Right cardiac atrium (tissue), 5 donors: ENCODE data around the gene CHAF1B. TPM values are rescaled to one million over a fixed set of nuclear protein-coding genes. Genes with fewer than 3 reads are reported as not detected.
A peak's percentile ranks its signal among the peaks of the same experiment; 100 is the strongest.
"Not testable (repeated sequence)": the region's sequence is repeated elsewhere in the genome, so short reads cannot be mapped to it uniquely, and the experiment has no call there.

ENCODE experiments used
- ATAC-seq, 2 donors: fragments of 200-7000 bp; cut with Tn5 transposase; one replicate each; pipeline versions ENCODE4 v1.8.0 to v1.9.1; 2020; ENCODE audit warnings: moderate library complexity in 2 of 2, mild to moderate bottlenecking in 1 of 2
- DNase-seq, 3 donors: peaks; one replicate each; pipeline ENCODE4 v3.0.0-alpha.2; 2020
- H3K27ac ChIP-seq: one replicate; pipeline ENCODE4 v1.5.1; 2013; ENCODE audit warnings: mild to moderate bottlenecking, low read length, control low read depth, moderate library complexity
- H3K27me3 ChIP-seq: one replicate; pipeline ENCODE4 v1.6.1; 2013; ENCODE audit not compliant: control insufficient read depth, insufficient read depth
- H3K4me1 ChIP-seq: one replicate; pipeline ENCODE4 v1.6.1; 2013; ENCODE audit warnings: low read length; ENCODE audit not compliant: control insufficient read depth, insufficient read depth
- H3K4me3 ChIP-seq: one replicate; pipeline ENCODE4 v1.5.1; 2013; ENCODE audit warnings: low read length, control low read depth
- H3K9me3 ChIP-seq: one replicate; pipeline ENCODE4 v1.6.1; 2013; ENCODE audit warnings: low read length; ENCODE audit not compliant: control insufficient read depth
- WGBS: extraction: QIAGEN DNeasy Blood & Tissue Kit; methylation state at CpG from one replicate; pipeline ENCODE4 v1.1.7; 2013; 5-methylcytosine and 5-hydroxymethylcytosine counted together
- intact Hi-C, 4 donors: fragments of 100-400 bp; cut with DNase I; formaldehyde crosslinking; loops; one replicate each; pipeline versions ENCODE4 v1.11.0 to v1.14.0; 2022 to 2023
- polyA plus RNA-seq: library from polyadenylated mRNA; stranded (reverse); fragments of 200-250 nt; gene quantifications from one replicate; pipeline ENCODE4 v1.2.3, GENCODE V29; 2013
- total RNA-seq, 4 donors: library from RNA; stranded (reverse); fragmentation: NEBNext Ultra II Directional; extraction: Animal tissue kit (Norgen Biotek cat#: 25700); gene quantifications; one replicate each; pipeline ENCODE4 v1.2.1, GENCODE V29; 2021
- donor health status: healthy with polysubstance abuse.
- donor health status: DM: no; HTN: yes; CAD: no.
- donor health status: DM: no; HTN: no; CAD: no.
- donor health status: DM: no; HTN: yes; CAD: no; lungs with severe emphysema.
- donor health status: DM: yes; HTN: yes; CAD: no.

The CHAF1B gene
- total and polyA plus RNA-seq, 5 donors: 0.61 to 1.3 (median 0.75) TPM

DNA sequence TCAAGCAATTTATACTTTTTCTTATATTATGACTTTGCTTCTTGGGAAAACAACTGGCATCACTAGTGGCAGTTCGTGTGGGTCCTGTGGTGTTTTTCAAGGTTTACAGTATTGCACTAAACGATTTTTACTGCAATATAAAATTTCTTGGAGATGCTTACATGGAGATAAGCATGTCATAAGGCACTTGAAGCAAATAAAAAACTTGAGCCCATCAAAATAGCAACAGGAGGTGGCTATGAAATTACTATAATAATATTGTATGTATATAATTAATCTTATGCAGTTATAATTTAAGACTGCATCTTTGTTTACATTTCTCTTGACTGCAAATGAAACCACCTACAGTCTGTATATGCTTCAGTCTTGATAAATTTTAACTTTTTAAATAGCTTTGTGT is 29.3 kb upstream of the CHAF1B start:
- WGBS: 66% methylated on average over 2 of the region's 2 CpGs
- ATAC-seq: no peak
- DNase-seq: no peak
- Histone ChIP-seq H3K27me3 (no peaks in the 10 kb centered on the region), H3K27ac (no peak overlapping the region), H3K9me3 (no peaks in the 10 kb centered on the region), H3K4me3 (no peak overlapping the region), H3K4me1 (no peaks in the 10 kb centered on the region)
- intact Hi-C loops: no loop called here

DNA sequence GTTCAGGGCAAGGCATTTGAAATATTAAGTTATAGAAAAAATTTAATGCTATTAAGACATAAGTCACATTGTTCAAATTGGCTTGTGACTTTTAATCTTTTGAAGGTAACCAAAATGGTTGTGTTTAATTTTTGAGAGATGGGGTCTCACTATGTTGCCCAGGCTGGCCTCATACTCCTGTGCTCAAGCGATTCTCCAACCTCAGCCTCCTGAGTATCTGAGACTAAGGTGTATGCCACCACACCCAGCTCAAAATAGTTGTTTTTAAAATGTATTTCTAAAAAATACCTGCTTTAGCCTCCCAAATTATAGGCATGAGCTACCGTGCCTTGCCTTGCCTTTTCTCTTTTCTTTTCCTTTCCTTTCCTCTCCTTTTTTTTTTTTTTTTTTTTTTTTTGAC is 26.0 kb upstream of the CHAF1B start:
- H3K27ac ChIP-seq: no peak overlapping the region
- H3K4me3 ChIP-seq: no peak overlapping the region
- H3K9me3 ChIP-seq: no peaks in the 10 kb centered on the region
- WGBS: 92% methylated on average over 2 of the region's 2 CpGs
- H3K27me3 ChIP-seq: no peaks in the 10 kb centered on the region
- no peak for DNase-seq
- H3K4me1 ChIP-seq: no peaks in the 10 kb centered on the region
- ATAC-seq: no peak
- intact Hi-C loops: no loop called here

GRCh38 chr21:36369064-36369685 is 16.0 kb upstream of the CHAF1B start:
- WGBS: 94% methylated on average over 7 of the region's 7 CpGs

DNA sequence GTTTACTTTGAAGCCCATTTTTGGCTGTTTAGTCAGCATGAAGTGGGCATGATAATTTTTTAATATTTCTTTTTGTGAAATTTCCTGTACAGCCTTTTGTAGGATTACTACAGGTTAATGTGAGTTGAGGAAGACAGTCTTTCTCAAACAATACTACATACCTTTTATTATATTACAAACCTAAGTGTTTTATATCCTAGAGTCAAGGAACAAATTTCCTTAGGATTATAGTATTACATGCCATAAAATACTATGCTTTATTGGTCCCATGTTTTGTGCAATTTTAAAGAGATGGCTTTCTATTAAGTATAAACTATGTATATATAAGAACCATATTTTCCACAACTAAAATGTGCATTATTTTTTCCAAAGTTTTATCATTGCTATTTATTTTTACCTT is 9.2 kb upstream of the CHAF1B start:
- H3K4me1 ChIP-seq: no peaks in the 10 kb centered on the region
- intact Hi-C loops: no loop called here
- ATAC-seq (no peak), DNase-seq (no peak)
- H3K9me3 ChIP-seq: no peaks in the 10 kb centered on the region
- no peak overlapping the region for H3K4me3 ChIP-seq
- no peak overlapping the region for H3K27ac ChIP-seq
- H3K27me3 ChIP-seq: no peaks in the 10 kb centered on the region

More at GRCh38 chr21:36369064-36369685, 16.0 kb upstream of the CHAF1B start:
- Histone ChIP-seq H3K4me3 (no peak overlapping the region), H3K4me1 (no peaks in the 10 kb centered on the region), H3K27ac (no peak overlapping the region), H3K9me3 (no peaks in the 10 kb centered on the region), H3K27me3 (no peaks in the 10 kb centered on the region)
- DNase-seq (no peak), ATAC-seq (no peak)
- intact Hi-C loops: no loop called here

DNA sequence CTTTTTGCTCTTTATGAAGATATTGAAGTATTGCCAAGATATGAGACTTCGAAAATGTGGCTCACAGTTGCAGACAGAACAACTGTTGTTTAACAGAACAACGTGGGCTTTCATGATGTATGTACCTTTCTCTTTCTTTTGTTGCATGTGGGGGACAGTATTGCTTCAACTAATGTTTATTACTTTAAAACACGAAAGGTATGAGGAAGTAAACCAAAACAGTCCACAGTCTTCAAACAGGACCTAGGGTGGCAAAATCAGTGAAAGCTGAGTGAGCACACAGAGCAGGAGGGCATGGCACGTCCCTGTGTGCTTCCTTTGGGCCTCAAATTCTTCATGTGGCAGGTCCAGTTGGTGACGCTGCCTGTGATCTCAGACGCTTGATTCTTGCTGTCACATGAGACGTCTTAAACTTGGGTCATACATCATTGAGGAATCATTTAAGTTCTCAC is 7.8 kb upstream of the CHAF1B start:
- Histone ChIP-seq H3K27ac (no peak overlapping the region), H3K4me1 (no peaks in the 10 kb centered on the region), H3K27me3 (no peaks in the 10 kb centered on the region), H3K9me3 (no peaks in the 10 kb centered on the region), H3K4me3 (no peak overlapping the region)
- DNase-seq: no peak
- intact Hi-C loops: no loop called here
- WGBS: 79% methylated on average over 7 of the region's 7 CpGs
- ATAC-seq: no peak

DNA sequence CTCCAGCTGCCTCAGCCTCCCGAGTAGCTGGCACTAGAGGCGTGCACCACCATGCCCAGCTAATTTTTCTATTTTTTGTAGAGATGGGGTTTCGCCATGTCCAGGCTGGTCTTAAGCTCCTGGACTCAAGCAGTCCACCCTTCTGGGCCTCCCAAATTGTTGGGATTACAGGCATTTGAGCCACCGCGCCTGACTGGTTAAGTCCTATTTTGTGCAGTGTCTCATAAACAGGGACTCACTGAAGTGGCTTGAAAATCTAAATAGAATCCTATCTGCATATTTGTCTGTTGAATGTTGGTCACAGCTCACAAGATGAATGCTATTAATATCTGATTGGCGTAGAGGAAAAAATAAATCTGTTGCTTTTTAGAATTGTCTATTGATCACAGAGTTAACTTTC is 5.9 kb upstream of the CHAF1B start:
- H3K27ac ChIP-seq: peak overlapping the region; percentile 13
- H3K4me3 ChIP-seq: no peak overlapping the region
- 82% methylated on average over 6 of the region's 6 CpGs for WGBS
- intact Hi-C loops: no loop called here
- DNase-seq: no peak
- no peaks in the 10 kb centered on the region for H3K27me3 ChIP-seq
- H3K9me3 ChIP-seq: no peaks in the 10 kb centered on the region
- H3K4me1 ChIP-seq: no peaks in the 10 kb centered on the region
- ATAC-seq: peak in 1 of 2 donors; percentile 13

DNA sequence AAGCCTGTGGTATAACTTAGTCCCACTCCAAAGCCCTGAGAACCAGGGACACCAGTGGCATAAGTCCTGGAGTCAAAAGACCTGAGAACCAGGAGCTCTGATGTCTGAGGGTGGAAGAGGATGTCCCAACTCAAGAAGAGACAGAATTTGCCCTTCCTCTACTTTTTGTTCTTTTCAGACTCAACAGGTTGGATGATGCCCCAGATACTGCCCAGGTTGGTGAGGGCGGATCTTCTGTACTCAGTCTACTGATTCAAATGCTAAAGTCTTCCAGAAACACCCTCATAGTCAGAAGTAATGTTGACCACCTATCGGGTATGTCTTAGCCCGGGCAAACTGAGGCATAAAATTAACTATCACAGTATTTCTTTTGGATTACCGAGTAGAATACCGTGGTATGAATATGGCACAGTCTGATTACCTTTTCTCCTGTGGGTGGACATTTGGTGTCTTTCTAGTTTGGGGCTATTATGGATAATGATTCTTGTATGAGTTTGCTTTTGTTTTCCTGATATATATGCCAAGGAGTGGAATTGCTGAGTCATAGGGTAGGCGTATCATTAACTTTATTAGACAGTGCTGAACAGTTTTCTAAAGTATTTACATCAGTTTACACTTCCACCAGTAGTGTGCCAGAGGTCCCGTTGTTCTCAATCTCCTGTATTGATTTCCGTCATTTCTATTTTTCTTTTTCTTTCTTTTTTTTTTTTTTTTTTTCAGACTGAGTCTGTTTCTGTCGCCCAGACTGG is 3.2 kb upstream of the CHAF1B start:
- intact Hi-C loops: no loop called here

DNA sequence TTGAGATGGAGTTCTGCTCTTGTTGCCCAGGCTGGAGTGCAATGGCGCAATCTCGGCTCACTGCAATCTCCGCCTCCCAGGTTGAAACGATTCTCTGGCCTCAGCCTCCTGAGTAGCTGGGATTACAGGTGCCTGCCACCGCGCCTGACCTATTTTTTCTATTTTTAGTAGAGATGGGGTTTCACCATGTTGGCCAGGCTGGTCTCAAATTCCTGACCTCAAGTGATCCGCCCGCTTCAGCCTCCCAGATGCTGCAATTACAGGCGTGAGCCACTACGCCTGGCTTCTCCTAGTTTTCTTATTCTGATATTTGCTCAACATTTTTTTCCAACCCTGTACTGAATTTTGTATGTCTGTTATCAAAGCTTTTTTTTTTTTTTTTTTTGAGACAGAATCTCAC is 2.5 kb upstream of the CHAF1B start:
- H3K9me3 ChIP-seq, H3K27ac ChIP-seq, H3K27me3 ChIP-seq, intact Hi-C loops, DNase-seq, H3K4me1 ChIP-seq, ATAC-seq, H3K4me3 ChIP-seq: not testable (repeated sequence)
- 91% methylated on average over 10 of the region's 10 CpGs for WGBS

More for the DNA sequence above, 3.2 kb upstream of the CHAF1B start:
- Histone ChIP-seq H3K27me3 (no peaks in the 10 kb centered on the region), H3K9me3 (no peaks in the 10 kb centered on the region), H3K4me3 (no peak overlapping the region), H3K4me1 (no peaks in the 10 kb centered on the region), H3K27ac (no peak overlapping the region)
- DNase-seq (no peak), ATAC-seq (no peak)
- WGBS: 92% methylated on average over 9 of the region's 9 CpGs

DNA sequence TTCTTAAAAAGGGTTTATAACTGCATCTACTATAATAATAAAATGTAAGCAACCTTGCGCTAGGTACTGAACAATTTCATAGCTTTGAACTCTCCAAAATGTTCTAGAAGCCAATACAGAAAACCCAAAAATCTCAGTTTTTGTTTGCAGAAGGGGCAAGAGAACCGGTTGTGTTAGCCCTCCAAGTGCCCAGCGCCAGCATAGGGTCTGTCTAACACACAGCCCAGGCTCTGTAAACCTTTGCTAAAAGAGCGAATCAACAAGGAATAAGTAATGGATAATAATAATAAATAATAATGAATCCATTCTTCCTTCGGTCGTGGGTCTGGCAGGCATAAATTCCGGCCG is 333 bp upstream of the CHAF1B start:
- Histone ChIP-seq H3K4me1 (no peaks in the 10 kb centered on the region), H3K4me3 (peak overlapping the region; percentile 85), H3K27me3 (no peaks in the 10 kb centered on the region), H3K27ac (no peak overlapping the region), H3K9me3 (no peaks in the 10 kb centered on the region)
- DNase-seq: no peak
- intact Hi-C loops: no loop called here
- peak in 1 of 2 donors; percentile 10 for ATAC-seq
- 32% methylated on average over 8 of the region's 8 CpGs for WGBS

GRCh38 chr21:36386031-36386642 is 945 bp downstream of the CHAF1B start:
- ATAC-seq (no peak), DNase-seq (no peak)
- no peak overlapping the region for H3K27ac ChIP-seq
- no peaks in the 10 kb centered on the region for H3K9me3 ChIP-seq
- H3K27me3 ChIP-seq: no peaks in the 10 kb centered on the region
- 80% methylated on average over 21 of the region's 21 CpGs for WGBS
- H3K4me1 ChIP-seq: no peaks in the 10 kb centered on the region
- H3K4me3 ChIP-seq: peak overlapping the region; percentile 85
- intact Hi-C loops: no loop called here

DNA sequence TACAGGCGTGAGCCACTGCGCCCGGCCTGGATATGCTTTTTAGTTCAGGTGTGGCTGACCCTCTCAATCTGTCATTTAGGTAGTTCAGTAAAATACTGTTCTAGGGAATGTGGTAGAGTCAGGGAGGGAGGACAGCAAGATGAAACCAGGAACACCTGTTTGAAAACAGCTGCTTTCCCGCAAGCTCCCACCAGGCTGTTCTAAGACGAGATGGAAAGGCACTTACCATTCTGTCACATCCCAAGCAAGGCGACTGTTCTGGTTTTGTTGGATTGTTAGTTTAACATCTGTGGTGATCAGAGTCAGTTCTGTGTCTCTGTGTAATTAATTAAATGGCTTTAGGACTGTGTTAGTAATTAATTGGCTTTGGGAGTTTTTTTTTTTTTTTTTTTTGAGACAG is 2.9 kb downstream of the CHAF1B start:
- intact Hi-C loops: no loop called here
- no peaks in the 10 kb centered on the region for H3K4me1 ChIP-seq
- DNase-seq (no peak), ATAC-seq (no peak)
- H3K27me3 ChIP-seq: no peaks in the 10 kb centered on the region
- no peak overlapping the region for H3K4me3 ChIP-seq
- H3K9me3 ChIP-seq: no peaks in the 10 kb centered on the region
- WGBS: 98% methylated on average over 6 of the region's 6 CpGs
- no peak overlapping the region for H3K27ac ChIP-seq
